Measurements from ENCODE around the gene KIF1A.

Gene KIF1A

GRCh38 chr2:240818293-240819125, 1.5 kb downstream of the KIF1A start:
- DNase-seq (ENCODE audit: low read depth), result no peak
- TF ChIP-seq, protein P1, sequence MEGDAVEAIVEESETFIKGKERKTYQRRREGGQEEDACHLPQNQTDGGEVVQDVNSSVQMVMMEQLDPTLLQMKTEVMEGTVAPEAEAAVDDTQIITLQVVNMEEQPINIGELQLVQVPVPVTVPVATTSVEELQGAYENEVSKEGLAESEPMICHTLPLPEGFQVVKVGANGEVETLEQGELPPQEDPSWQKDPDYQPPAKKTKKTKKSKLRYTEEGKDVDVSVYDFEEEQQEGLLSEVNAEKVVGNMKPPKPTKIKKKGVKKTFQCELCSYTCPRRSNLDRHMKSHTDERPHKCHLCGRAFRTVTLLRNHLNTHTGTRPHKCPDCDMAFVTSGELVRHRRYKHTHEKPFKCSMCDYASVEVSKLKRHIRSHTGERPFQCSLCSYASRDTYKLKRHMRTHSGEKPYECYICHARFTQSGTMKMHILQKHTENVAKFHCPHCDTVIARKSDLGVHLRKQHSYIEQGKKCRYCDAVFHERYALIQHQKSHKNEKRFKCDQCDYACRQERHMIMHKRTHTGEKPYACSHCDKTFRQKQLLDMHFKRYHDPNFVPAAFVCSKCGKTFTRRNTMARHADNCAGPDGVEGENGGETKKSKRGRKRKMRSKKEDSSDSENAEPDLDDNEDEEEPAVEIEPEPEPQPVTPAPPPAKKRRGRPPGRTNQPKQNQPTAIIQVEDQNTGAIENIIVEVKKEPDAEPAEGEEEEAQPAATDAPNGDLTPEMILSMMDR (conservative IDR thresholded peaks at IDR 0.05; ENCODE audit: control insufficient read depth, insufficient read depth, low read depth, low read length), result no peak
- H3K4me3 ChIP-seq (ENCODE audit: control insufficient read depth, low read depth, low read length), result no peak overlapping the region

DNA sequence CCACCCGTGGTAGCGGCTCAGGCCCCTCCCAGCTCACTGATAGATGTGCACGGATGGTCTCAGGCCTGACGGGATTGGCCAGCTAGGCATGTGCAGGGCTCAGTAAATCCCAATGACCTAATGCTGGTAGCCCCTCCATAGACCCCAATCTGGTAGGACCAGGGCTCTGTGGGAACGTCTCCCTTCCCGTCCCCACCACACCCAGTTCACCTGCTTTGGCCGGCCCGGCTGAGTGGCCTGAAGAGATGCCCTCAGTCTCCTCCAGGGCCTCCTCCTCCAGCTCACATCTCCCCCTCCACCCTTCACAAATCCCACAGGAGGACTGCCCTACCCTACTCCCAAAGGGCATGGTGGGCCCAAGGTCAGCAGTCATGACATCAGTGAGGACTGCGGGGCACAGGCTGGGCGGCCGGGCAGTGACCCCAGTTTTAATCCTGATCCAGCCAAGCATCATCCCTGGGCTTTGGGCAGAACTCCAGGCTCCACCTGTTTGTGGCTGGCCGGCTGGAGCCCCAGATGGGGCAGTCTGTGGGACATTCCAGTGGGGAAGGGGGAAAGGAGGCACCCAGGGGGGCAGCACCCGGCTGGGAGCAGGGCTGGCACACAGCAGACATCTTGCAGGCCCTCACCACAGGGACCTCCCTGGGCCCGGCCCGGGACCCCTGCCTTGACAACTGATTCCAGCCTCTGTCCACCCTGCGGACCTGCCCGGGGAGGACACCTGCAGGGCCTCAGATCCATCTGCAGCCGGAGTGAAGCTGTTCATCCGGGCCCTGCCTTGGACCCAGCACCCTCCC, 2.3 kb downstream of the KIF1A start:
- DNase-seq (ENCODE audit: low read depth), result no peak
- TF ChIP-seq, protein P1 (conservative IDR thresholded peaks at IDR 0.05; ENCODE audit: control insufficient read depth, insufficient read depth, low read depth, low read length), result no peak
- H3K4me3 ChIP-seq (ENCODE audit: control insufficient read depth, low read depth, low read length), result no peak overlapping the region

GRCh38 chr2:240816584-240817495, 3.2 kb downstream of the KIF1A start:
- DNase-seq (ENCODE audit: low read depth), result no peak
- TF ChIP-seq, protein P1 (conservative IDR thresholded peaks at IDR 0.05; ENCODE audit: control insufficient read depth, insufficient read depth, low read depth, low read length), result no peak

GRCh38 chr2:240815761-240816583, 4.0 kb downstream of the KIF1A start:
- no peak overlapping the region for H3K4me3 ChIP-seq (ENCODE audit: control insufficient read depth, low read depth, low read length)
- DNase-seq (ENCODE audit: low read depth), result no peak
- TF ChIP-seq, protein P1 (conservative IDR thresholded peaks at IDR 0.05; ENCODE audit: control insufficient read depth, insufficient read depth, low read depth, low read length), result no peak

More at GRCh38 chr2:240816584-240817495, 3.2 kb downstream of the KIF1A start:
- H3K4me3 ChIP-seq (ENCODE audit: control insufficient read depth, low read depth, low read length), result no peak overlapping the region

DNA sequence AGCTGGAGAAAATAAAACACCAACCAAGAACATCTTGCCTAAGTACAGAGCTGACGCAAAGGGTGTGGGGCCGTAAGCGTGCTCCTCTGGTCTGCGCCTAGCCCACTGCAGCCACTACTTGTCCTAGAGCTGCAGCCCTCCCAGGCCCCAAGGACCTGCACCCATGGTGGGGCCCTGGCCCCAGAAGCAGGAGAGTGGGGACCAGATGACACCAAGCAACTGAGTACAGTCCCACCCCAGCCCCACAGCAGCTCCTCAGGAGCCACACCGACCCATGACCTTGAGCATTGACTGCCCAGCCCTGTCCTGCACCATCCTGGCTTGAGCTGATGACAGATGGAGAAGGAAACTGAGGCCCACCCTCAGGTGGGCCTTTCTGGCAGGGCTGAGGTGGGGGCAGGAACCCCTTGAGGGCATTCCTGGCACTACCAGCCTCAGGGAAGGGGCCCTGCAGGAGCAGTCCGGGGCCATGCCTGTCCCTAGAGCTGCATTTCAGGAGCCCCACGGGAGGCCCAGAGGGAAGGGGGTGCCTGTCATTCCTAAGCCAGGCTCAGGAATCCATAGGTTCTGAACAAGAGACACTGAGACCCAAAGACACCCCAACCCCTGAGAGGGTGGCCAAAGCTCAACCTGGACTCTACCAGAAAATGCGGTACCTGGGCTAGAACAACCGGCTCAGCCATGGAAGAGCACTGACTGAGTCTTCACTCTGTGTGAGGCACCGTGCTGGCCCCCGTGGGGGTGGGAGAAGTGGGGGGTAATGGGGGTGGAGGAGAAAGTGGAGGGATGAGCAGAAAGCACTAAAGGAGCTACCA, 4.9 kb downstream of the KIF1A start:
- no peak for DNase-seq (ENCODE audit: low read depth)
- no peak overlapping the region for H3K4me3 ChIP-seq (ENCODE audit: control insufficient read depth, low read depth, low read length)
- TF ChIP-seq, protein P1 (conservative IDR thresholded peaks at IDR 0.05; ENCODE audit: control insufficient read depth, insufficient read depth, low read depth, low read length), result no peak
